C4-2B (cell line): ENCODE results near the gene SEPTIN11.

Experiments used
- H3K27ac ChIP-seq: fragments of 450-650 bp; 2 replicates; pipeline ENCODE4 v1.5.1; 2017
- CTCF ChIP-seq: fragments of 450-650 bp; conservative IDR thresholded peaks from 2 replicates; pipeline ENCODE4 v1.5.1; 2017; ENCODE audit warnings: mild to moderate bottlenecking
- ZFX ChIP-seq: fragments of 450-650 bp; IDR thresholded peaks from 2 replicates; pipeline ENCODE4 v1.6.1; 2017

The SEPTIN11 gene

GRCh38 chr4:76953956-76954355 is 4.4 kb downstream of the SEPTIN11 start:
- peak overlapping the region; percentile 36; the same call in 1 of the 2 replicates for H3K27ac ChIP-seq
- TF ChIP-seq ZFX: no peak
- no peak for TF ChIP-seq CTCF

- TF ChIP-seq CTCF: no peak
- TF ChIP-seq ZFX: no peak
- H3K27ac ChIP-seq: peak overlapping the region; percentile 36; the same call in 1 of the 2 replicates
These were observed 4.9 kb downstream of the SEPTIN11 start for GRCh38 chr4:76954489-76954888.

GRCh38 chr4:76955182-76955581 is 5.6 kb downstream of the SEPTIN11 start:
- TF ChIP-seq ZFX (no peak), CTCF (no peak)
- no peak overlapping the region; the same call in 1 of the 2 replicates for H3K27ac ChIP-seq

- H3K27ac ChIP-seq: no peak overlapping the region
- TF ChIP-seq CTCF (no peak), ZFX (no peak)
These were observed 7.6 kb downstream of the SEPTIN11 start for GRCh38 chr4:76957004-76957738.

GRCh38 chr4:76958891-76959290 is 9.3 kb downstream of the SEPTIN11 start:
- no peak overlapping the region for H3K27ac ChIP-seq
- TF ChIP-seq CTCF: no peak
- TF ChIP-seq ZFX: no peak

- TF ChIP-seq CTCF (no peak), ZFX (no peak)
- no peak overlapping the region for H3K27ac ChIP-seq
These were observed 10.5 kb downstream of the SEPTIN11 start for GRCh38 chr4:76960014-76960413.

- no peak for TF ChIP-seq CTCF
- no peak for TF ChIP-seq ZFX
- H3K27ac ChIP-seq: no peak overlapping the region
These were observed 13.0 kb downstream of the SEPTIN11 start for GRCh38 chr4:76962406-76963130.
